ENCODE measurements around the gene IST1. TPM values are rescaled to one million over a fixed set of nuclear protein-coding genes. Genes with fewer than 3 reads are reported as not detected.

Gene IST1
- total and polyA plus RNA-seq, 9 of the 15 experiments (the other 6 are each of a cell fraction or from before 2014, with no cell fraction given): 135 to 334 (median 188) TPM

DNA sequence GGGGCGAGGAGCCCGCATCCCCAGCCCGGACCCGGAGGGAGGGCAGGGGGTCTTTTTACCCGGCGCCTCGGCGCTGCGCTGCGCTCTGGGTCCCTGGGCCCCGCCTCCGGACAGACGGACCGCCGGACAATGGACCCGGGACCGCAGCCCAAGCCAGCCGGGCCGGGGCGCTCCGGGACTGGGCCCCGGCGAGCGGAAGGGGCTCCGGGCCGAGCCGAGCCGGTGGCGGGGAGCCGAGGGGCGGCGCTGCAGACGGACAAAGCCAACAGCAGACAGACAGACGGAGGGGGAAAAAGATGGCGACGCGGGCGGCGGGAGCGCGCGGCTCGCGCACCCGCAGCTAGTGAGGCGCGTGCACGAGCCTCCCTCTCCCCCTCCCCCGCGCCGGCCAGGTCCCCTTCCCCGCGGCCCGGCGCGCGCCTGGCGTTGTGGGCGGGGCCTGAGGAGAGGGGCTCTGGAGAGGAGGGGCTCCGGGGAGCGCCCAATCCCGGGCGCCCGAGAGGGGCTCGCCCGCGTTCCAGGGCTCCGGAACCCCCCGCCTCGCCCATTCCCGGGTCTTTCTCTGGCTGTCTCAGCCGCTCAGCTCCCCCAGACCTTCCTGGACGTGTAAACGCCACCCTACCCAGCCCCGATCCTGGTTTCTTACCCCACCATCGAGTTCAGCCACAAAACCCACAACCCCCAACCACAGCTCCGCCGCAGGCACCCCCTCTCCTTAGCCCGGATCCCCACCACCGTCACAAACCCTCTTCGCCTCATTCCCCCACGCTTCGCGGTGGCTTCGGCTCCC lies 11.3 kb upstream of the IST1 start, which contains the start of gene ZNF821 (continued):
- TF ChIP-seq, protein P1, sequence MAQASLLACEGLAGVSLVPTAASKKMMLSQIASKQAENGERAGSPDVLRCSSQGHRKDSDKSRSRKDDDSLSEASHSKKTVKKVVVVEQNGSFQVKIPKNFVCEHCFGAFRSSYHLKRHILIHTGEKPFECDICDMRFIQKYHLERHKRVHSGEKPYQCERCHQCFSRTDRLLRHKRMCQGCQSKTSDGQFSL (CRISPR knock-in tag; IDR thresholded peaks at IDR 0.05): no peak
- TF ChIP-seq, protein P1 (tag; IDR thresholded peaks at IDR 0.05): no peak
- TF ChIP-seq, protein P2, sequence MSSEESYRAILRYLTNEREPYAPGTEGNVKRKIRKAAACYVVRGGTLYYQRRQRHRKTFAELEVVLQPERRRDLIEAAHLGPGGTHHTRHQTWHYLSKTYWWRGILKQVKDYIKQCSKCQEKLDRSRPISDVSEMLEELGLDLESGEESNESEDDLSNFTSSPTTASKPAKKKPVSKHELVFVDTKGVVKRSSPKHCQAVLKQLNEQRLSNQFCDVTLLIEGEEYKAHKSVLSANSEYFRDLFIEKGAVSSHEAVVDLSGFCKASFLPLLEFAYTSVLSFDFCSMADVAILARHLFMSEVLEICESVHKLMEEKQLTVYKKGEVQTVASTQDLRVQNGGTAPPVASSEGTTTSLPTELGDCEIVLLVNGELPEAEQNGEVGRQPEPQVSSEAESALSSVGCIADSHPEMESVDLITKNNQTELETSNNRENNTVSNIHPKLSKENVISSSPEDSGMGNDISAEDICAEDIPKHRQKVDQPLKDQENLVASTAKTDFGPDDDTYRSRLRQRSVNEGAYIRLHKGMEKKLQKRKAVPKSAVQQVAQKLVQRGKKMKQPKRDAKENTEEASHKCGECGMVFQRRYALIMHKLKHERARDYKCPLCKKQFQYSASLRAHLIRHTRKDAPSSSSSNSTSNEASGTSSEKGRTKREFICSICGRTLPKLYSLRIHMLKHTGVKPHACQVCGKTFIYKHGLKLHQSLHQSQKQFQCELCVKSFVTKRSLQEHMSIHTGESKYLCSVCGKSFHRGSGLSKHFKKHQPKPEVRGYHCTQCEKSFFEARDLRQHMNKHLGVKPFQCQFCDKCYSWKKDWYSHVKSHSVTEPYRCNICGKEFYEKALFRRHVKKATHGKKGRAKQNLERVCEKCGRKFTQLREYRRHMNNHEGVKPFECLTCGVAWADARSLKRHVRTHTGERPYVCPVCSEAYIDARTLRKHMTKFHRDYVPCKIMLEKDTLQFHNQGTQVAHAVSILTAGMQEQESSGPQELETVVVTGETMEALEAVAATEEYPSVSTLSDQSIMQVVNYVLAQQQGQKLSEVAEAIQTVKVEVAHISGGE (CRISPR knock-in tag; IDR thresholded peaks at IDR 0.05): peak in 1 of 3 experiments; percentile 66; a peak in 2 of 6 replicates
- TF ChIP-seq, protein P3, sequence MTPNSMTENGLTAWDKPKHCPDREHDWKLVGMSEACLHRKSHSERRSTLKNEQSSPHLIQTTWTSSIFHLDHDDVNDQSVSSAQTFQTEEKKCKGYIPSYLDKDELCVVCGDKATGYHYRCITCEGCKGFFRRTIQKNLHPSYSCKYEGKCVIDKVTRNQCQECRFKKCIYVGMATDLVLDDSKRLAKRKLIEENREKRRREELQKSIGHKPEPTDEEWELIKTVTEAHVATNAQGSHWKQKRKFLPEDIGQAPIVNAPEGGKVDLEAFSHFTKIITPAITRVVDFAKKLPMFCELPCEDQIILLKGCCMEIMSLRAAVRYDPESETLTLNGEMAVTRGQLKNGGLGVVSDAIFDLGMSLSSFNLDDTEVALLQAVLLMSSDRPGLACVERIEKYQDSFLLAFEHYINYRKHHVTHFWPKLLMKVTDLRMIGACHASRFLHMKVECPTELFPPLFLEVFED (CRISPR knock-in tag; conservative IDR thresholded peaks at IDR 0.05): 0 out of 2 replicates have a peak, but pooled peaks have one; percentile 51
- peak; percentile 45 for TF ChIP-seq GABPA (tag; conservative IDR thresholded peaks at IDR 0.05; ENCODE audit: low read depth)
- TF ChIP-seq ZNF551 (CRISPR knock-in tag; IDR thresholded peaks at IDR 0.05): no peak
- no peak for TF ChIP-seq LARP7 (IDR thresholded peaks at IDR 0.05)
- TF ChIP-seq, protein P4, sequence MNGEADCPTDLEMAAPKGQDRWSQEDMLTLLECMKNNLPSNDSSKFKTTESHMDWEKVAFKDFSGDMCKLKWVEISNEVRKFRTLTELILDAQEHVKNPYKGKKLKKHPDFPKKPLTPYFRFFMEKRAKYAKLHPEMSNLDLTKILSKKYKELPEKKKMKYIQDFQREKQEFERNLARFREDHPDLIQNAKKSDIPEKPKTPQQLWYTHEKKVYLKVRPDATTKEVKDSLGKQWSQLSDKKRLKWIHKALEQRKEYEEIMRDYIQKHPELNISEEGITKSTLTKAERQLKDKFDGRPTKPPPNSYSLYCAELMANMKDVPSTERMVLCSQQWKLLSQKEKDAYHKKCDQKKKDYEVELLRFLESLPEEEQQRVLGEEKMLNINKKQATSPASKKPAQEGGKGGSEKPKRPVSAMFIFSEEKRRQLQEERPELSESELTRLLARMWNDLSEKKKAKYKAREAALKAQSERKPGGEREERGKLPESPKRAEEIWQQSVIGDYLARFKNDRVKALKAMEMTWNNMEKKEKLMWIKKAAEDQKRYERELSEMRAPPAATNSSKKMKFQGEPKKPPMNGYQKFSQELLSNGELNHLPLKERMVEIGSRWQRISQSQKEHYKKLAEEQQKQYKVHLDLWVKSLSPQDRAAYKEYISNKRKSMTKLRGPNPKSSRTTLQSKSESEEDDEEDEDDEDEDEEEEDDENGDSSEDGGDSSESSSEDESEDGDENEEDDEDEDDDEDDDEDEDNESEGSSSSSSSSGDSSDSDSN (IDR thresholded peaks at IDR 0.05; ENCODE audit: borderline replicate concordance in 1 of 2, low read depth in 2 of 2, low read length in 2 of 2): peak in 1 of 2 experiments; percentile 65; a peak in 1 of 4 replicates
- TF ChIP-seq ZC3H4 (CRISPR knock-in tag; IDR thresholded peaks at IDR 0.05; ENCODE audit: borderline replicate concordance): no peak
- TF ChIP-seq, protein P5, sequence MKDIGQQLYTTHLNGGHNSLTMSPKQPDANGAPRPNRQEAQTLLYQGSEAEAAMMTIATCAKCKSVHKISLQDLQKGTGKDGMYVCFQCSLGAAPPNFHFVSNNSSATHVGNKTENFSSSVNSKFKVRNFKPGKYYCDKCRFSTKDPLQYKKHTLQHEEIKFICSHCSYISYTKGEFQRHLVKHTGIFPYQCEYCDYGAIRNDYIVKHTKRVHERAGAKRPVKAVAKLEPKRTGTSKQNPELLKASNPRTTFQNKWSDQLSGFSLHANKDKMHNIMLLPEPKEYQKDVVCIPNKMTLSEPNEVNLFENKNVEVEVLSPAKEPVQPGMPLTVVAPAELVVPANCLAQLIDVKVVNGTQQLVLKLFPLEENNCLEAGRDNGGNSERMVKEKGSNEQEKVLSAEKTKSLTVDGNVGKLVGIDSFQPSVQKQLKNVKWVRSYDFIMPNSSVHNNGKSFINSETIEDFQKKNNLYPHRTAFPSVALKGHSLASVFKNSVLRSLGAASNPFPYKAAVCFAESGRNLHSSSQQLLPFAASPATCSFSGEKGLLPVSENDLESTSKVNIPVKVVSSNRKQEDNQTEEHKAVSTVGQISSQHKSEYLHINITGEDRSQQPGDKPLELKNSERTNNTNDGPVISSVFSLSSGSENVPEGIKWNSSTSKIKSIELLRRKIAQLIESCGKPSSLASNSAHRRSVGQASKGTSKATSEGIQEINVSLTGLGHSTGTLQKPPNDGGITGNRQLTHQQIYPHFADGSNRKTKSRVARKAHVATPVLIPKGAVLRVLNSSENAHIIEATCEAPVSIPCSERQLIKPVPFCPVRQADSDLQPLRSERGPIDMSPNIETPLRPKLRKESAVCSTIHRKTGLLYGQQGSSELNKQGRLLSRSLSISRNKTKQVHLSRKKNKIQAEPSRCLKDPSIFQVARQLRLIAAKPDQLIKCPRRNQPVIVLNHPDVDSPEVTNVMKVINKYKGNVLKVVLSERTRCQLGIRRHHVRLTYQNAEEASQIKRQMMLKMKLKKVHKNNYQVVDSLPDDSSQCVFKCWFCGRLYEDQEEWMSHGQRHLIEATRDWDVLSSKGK (CRISPR knock-in tag; IDR thresholded peaks at IDR 0.05): no peak
- TF ChIP-seq, protein P6, sequence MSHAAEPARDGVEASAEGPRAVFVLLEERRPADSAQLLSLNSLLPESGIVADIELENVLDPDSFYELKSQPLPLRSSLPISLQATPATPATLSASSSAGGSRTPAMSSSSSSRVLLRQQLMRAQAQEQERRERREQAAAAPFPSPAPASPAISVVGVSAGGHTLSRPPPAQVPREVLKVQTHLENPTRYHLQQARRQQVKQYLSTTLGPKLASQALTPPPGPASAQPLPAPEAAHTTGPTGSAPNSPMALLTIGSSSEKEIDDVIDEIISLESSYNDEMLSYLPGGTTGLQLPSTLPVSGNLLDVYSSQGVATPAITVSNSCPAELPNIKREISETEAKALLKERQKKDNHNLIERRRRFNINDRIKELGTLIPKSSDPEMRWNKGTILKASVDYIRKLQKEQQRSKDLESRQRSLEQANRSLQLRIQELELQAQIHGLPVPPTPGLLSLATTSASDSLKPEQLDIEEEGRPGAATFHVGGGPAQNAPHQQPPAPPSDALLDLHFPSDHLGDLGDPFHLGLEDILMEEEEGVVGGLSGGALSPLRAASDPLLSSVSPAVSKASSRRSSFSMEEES (CRISPR knock-in tag; IDR thresholded peaks at IDR 0.05): no peak

Data from K562 (cell line).